ENCODE results near the gene CMTM5.
"Not testable (repeated sequence)": the region's sequence is repeated elsewhere in the genome, so short reads cannot be mapped to it uniquely, and the experiment has no call there.

The CMTM5 gene

DNA sequence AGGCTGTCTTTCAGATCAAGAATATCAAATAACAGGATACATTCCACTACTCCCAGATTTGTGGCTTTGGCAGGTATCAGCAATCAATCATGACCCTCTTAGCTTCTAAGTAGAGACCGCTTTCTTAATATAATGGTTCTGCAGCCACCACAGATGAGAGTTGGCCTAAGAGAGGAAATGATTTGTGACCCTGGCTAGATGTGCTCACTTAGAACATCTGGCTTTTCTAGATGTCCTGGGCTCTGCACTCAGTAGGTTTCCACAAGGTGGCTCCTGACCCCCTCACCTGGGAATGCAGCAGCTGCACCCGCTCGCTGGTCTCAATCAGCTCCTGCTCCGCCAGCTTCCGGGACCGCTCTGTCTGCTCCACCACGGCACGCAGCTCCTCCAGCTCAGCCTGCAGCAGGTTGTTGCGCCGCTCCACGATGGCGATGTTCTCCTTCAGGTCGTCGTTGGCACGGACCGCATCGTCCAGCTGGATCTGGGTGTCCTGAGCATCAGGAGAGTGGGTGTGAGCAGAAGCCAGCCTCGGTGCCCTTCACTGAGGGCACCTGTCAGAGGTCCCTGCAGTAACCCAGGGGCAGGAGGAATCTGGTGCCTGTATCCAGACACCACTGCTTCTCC is 8.9 kb downstream of the CMTM5 start:
- no peak for DNase-seq (ENCODE audit: low read depth)
- TF ChIP-seq POLR2A (IDR thresholded peaks at IDR 0.05; ENCODE audit: extremely low read depth, insufficient read length) (no peak), MYC (IDR thresholded peaks at IDR 0.05; ENCODE audit: low read depth, low read length) (no peak)
- TF ChIP-seq, protein P1, sequence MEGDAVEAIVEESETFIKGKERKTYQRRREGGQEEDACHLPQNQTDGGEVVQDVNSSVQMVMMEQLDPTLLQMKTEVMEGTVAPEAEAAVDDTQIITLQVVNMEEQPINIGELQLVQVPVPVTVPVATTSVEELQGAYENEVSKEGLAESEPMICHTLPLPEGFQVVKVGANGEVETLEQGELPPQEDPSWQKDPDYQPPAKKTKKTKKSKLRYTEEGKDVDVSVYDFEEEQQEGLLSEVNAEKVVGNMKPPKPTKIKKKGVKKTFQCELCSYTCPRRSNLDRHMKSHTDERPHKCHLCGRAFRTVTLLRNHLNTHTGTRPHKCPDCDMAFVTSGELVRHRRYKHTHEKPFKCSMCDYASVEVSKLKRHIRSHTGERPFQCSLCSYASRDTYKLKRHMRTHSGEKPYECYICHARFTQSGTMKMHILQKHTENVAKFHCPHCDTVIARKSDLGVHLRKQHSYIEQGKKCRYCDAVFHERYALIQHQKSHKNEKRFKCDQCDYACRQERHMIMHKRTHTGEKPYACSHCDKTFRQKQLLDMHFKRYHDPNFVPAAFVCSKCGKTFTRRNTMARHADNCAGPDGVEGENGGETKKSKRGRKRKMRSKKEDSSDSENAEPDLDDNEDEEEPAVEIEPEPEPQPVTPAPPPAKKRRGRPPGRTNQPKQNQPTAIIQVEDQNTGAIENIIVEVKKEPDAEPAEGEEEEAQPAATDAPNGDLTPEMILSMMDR (IDR thresholded peaks at IDR 0.05; ENCODE audit: low read depth, low read length) = no peak
- TF ChIP-seq, protein P2, sequence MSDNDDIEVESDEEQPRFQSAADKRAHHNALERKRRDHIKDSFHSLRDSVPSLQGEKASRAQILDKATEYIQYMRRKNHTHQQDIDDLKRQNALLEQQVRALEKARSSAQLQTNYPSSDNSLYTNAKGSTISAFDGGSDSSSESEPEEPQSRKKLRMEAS (IDR thresholded peaks at IDR 0.05; ENCODE audit: low read depth, low read length) = no peak
- no peak overlapping the region for H3K4me3 ChIP-seq (ENCODE audit: low read depth, low read length)

DNA sequence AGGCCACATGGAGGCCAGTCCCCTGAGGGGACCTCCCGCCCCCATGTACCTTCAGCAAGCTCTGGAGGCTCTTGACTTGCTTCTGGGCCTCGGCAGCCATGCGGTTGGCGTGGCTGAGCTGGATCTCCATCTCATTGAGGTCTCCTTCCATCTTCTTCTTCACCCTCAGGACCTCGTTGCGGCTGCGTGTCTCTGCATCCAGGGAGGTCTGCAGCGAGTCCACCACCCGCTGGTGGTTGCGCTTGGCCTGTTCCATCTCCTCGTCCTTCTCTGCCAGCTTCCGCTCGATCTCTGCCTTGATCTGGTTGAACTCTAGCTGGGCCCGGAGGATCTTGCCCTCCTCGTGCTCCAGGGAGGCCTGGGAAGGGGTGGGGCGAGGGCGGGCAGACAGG is 9.4 kb downstream of the CMTM5 start:
- not testable (repeated sequence) for H3K4me3 ChIP-seq (ENCODE audit: low read depth, low read length); DNase-seq (ENCODE audit: low read depth)

DNA sequence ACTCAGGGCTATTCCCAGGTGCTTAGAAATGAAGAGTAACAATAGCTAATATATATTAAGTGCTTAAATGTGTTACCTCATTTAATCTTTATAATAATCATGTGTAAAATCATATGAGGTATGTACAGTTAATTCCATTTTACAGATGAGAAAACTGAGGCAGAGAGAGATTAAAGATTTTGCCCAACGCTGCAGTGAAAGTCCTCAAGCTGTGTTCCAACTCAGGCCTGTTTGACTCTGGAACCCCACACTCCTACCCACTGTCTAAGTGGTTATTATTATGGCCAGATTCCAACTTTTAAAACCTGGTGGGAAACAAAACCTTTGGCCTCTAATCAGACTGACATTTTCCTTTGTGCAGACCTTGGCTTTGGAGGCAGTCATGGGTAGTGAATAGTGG is 10.2 kb downstream of the CMTM5 start:
- no peak for DNase-seq (ENCODE audit: low read depth)

DNA sequence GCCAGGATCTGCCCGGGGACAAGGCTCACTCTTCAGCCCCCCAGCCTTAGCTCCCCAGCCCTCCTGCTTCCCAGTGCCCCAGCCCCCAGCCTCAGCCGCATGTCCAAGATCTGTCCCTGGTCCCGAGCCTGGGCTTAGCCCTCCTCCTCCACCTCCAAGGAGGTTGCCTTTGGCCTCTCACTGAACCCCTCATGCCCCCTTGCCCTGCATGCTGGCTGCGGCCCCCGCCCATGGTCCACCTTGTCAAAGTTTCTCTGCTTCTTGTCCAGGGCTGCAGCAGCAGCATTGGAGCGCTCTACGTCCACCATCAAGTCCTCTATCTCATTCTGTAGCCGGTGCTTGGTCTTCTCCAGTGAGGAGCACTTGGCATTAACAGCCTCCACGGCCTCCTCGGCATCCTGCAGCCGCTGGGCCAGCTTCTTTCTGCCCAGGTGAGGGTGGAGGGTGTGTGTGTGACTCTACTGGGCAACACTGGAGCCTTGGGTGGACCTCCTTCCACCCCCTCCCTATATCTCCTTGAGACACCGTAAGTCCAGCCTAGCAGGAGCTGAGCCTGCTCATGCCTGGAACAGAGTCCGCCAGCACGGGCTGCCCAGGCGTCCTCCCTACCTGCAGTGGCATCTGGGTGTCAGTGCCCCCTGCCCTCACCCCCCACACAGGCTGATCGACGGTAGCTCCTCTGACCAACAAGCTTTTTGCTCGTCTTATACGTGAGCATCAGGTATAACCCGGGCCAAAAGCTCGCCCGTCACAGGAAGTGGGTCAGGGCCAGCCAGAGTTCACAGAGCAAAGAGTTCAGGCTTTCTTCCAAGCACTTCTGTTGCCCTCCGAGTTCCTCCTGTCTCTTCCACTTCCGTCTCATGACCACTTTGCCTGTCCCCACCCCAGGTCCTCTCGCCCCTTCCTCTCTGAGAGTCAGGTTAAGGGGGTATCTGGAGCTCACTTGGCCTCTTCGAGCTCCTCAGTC is 11.4 kb downstream of the CMTM5 start:
- DNase-seq (ENCODE audit: low read depth) = no peak
- TF ChIP-seq, protein P2 (IDR thresholded peaks at IDR 0.05; ENCODE audit: low read depth, low read length) = no peak
- TF ChIP-seq POLR2A (IDR thresholded peaks at IDR 0.05; ENCODE audit: extremely low read depth, insufficient read length) (no peak), MYC (IDR thresholded peaks at IDR 0.05; ENCODE audit: low read depth, low read length) (no peak)
- TF ChIP-seq, protein P1 (IDR thresholded peaks at IDR 0.05; ENCODE audit: low read depth, low read length) = no peak
- no peak overlapping the region for H3K4me3 ChIP-seq (ENCODE audit: low read depth, low read length)

More for the DNA sequence above, 10.2 kb downstream of the CMTM5 start:
- TF ChIP-seq, protein P1 (IDR thresholded peaks at IDR 0.05; ENCODE audit: low read depth, low read length) = no peak
- TF ChIP-seq, protein P2 (IDR thresholded peaks at IDR 0.05; ENCODE audit: low read depth, low read length) = no peak
- TF ChIP-seq POLR2A (IDR thresholded peaks at IDR 0.05; ENCODE audit: extremely low read depth, insufficient read length) (no peak), MYC (IDR thresholded peaks at IDR 0.05; ENCODE audit: low read depth, low read length) (no peak)
- H3K4me3 ChIP-seq (ENCODE audit: low read depth, low read length) = no peak overlapping the region

DNA sequence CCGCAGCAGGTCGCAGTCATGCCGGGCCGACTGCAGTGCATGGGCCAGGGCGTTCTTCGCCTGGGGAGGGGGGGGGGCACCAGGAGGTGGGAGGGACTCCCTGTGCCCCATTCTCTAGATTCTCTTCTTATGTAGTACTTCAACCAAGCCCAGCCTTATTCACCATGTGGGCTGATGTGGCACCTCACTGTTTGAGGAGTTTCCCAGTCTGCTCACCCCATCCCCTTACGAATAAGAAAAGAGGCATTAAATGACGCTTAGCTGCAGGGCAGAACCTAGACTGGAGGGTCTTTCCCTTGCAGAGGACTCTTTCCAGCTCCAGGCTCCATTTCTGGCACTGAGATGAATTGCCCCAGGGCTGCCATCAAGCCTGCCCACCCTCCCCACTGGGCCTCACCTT is 12.2 kb downstream of the CMTM5 start:
- H3K4me3 ChIP-seq (ENCODE audit: low read depth, low read length) = no peak overlapping the region
- no peak for DNase-seq (ENCODE audit: low read depth)
- TF ChIP-seq MYC (IDR thresholded peaks at IDR 0.05; ENCODE audit: low read depth, low read length) = no peak
- TF ChIP-seq, protein P1 (IDR thresholded peaks at IDR 0.05; ENCODE audit: low read depth, low read length) = no peak
- TF ChIP-seq POLR2A (IDR thresholded peaks at IDR 0.05; ENCODE audit: extremely low read depth, insufficient read length) = no peak
- TF ChIP-seq, protein P2 (IDR thresholded peaks at IDR 0.05; ENCODE audit: low read depth, low read length) = no peak

DNA sequence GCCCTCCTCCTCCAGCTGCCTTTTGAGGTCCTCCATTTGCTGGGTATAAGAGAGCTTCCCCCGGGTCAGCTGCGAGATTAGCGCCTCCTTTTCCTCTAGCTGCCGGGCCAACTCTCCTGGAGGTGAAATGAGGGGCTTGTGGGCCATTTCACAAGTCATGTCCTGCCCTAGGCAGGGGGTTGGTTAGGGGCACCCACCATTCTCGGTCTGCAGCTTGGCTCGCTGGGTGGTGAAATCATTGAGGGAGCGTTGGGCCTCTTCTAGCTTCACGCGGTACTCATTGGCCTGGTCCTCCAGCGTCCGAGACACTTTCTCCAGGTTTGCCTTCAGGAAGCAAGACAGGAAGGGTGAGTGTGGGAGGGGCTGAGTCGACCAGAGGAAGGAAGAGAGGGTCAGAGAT is 12.6 kb downstream of the CMTM5 start:
- no peak overlapping the region for H3K4me3 ChIP-seq (ENCODE audit: low read depth, low read length)
- TF ChIP-seq, protein P1 (IDR thresholded peaks at IDR 0.05; ENCODE audit: low read depth, low read length) = no peak
- DNase-seq (ENCODE audit: low read depth) = no peak

DNA sequence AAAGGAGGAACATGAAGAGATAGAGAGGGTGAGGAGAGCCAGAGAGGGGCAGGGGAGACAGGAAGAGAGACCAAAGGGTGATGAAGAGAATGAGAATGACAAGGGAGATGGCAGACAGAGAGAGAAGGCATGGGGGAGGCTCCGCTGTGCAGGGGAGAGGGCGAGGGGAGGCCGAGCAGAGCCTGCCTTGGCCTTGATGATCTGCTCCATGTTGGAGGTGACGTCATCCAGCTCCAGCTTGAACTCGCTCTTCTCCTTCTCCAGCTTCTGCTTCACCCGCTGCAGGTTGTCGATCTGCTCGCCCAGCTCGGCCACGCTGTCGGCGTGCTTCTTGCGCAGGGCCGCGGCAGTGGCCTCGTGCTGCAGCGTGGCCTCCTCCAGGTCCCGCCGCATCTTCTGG is 13.0 kb downstream of the CMTM5 start:
- H3K4me3 ChIP-seq (ENCODE audit: low read depth, low read length); DNase-seq (ENCODE audit: low read depth): not testable (repeated sequence)
